ENCODE results near the gene ADAP1. TPM values are rescaled to one million over a fixed set of nuclear protein-coding genes. Genes with fewer than 3 reads are reported as not detected.

The ADAP1 gene
- total RNA-seq, 1 donor from 2014 or later, result 32.0 TPM

GRCh38 chr7:859359-860030 is 95.0 kb downstream of the ADAP1 start:
- no peak for DNase-seq

- DNase-seq, result no peak
Observed at GRCh38 chr7:857661-858060, 96.8 kb downstream of the ADAP1 start.

GRCh38 chr7:856444-857095 is 97.9 kb downstream of the ADAP1 start:
- DNase-seq, result no peak

DNA sequence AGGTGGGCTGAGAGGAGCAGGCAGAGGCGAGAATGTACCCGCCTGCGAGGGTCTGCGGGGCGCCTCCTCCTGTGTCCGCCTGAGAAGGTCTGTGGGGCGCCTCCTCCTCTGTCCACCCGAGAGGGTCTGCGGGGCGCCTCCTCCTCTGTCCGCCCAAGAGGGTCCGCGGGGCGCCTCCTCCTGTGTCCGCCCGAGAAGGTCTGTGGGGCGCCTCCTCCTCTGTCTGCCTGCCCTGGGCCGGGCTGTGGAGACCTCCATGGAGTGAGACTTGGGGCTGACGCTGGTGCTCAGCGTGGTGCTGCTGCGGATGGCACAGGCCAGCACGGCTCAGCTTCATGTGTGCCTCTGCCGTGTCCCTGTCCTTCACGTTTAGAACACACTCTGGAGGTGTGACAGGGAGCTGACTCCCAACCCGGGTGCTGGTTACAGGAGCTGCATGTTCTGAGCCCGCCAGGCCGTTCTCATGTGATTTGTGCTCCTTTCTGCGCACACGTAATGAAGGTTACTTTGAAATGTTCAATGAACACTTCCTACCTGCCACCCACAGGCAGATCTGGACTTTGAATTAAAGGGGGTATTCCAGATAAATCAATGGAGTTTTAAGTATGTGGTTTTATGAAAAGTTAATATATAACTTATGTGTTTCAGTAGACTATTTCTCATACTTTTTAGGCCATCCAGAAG is 98.7 kb downstream of the ADAP1 start:
- no peak for DNase-seq

DNA sequence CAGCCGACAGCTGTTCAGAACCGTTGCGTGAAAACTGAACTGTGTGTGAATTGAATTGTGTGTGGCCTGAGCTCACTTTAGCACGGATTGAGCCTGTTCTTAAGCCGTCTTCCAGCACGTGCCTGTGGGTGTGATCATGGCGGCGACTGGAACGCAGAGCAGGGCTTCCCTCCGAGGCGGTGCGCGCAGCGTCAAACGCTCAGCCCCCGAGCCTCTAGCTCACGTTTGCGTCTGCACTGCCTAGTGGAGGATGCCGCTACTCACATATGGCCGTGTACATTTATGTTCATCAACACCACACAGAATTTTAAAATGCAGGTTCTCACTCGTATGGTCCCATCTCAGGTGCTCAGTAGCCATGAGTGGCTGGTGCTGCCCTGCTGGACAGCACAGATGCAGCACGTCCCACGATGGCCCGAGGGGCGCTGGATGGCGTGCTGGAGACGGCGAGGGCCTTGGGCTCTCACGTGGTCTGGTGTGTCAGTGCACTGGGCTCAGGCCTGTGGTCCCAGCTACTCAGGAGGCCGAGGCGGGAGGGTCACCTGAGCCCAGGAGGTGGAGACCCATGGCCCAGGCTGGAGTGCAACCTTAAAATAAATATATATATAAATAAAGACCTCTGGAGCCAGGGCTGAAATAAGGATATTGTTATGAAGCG is 100.2 kb downstream of the ADAP1 start:
- DNase-seq, result no peak

DNA sequence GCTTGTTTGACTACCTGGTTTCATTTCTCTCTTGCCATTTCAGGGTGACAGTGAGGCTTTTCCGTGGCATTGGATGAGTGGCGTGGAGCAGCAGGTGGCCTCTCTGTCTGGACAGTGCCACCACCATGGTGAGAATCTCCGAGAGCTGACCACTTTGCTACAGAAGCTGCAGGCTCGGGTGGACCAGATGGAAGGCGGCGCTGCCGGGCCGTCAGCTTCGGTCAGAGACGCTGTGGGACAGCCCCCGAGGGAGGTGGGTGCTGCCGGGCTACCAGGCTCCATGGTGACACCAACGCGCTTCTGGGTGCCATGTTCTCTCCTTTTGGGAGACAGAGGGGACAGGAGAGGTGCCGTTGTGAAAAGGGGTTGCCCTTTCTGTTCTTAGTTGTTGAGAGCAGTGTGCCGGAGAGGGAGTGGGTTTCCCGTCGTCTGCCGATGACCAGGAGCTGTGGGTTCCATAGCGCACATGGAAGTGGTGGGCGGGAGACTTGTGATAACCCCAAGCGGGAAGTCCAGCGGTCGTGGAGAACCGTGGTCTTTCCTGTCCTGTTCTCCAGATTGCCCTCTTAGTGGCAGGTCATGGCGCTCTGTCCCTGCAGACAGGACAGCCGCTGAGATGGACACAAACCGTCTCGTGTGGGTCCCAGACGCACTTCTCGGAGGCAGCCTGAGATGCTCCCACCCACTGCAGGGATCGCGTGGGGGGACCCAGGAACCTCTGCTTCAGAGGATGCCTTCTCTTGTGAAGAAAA is 100.9 kb downstream of the ADAP1 start:
- DNase-seq, result no peak

- DNase-seq, result no peak
Observed at GRCh38 chr7:851204-851603, 103.3 kb downstream of the ADAP1 start.

- DNase-seq, result no peak
Observed at GRCh38 chr7:849781-850180, 104.7 kb downstream of the ADAP1 start.

GRCh38 chr7:849145-849544 is 105.3 kb downstream of the ADAP1 start:
- DNase-seq, result no peak

Other genes with a start within 250 kb of the ADAP1 start
- gene DNAAF5, start 228.0 kb downstream of the ADAP1 start, total RNA-seq, result 7.0 TPM
- gene PRKAR1B, start 227.4 kb downstream of the ADAP1 start, total RNA-seq, result 81.9 TPM
- 154 TPM for gene SUN1, start 122.2 kb downstream of the ADAP1 start, total RNA-seq
- gene GET4, start 78.1 kb downstream of the ADAP1 start, total RNA-seq, result 16.2 TPM
- 16.4 TPM for gene COX19, start 20.9 kb upstream of the ADAP1 start, total RNA-seq
- gene CYP2W1, start 28.5 kb upstream of the ADAP1 start, total RNA-seq, result not detected
- 6.7 TPM for gene GPR146, start 89.9 kb upstream of the ADAP1 start, total RNA-seq
- gene GPER1, start 133.4 kb upstream of the ADAP1 start, total RNA-seq, result 1.1 TPM
- gene ZFAND2A, start 205.5 kb upstream of the ADAP1 start, total RNA-seq, result 14.7 TPM